Aorta (tissue), 4 donors: ENCODE results near the gene MRPS23. TPM values are rescaled to one million over a fixed set of nuclear protein-coding genes. Genes with fewer than 3 reads are reported as not detected.

Experiments used
- polyA plus RNA-seq, 2 donors: library from polyadenylated mRNA; stranded (reverse); fragments of 200-250 nt; gene quantifications; one replicate each; pipeline ENCODE4 v1.2.3, GENCODE V29; 2013
- total RNA-seq, 2 donors: library from RNA; stranded (reverse); fragmentation: NEBNext Ultra II Directional; extraction: Animal tissue kit (Norgen Biotek cat#: 25700); gene quantifications; one replicate each; pipeline ENCODE4 v1.2.1, GENCODE V29; 2021
- donor health status: healthy with polysubstance abuse.
- donor health status: Bipolar disorder and iron deficiency.
- donor health status: DM: no; HTN: no; CAD: no.
- donor health status: DM: yes; HTN: yes; CAD: no.

MRPS23 gene
- total and polyA plus RNA-seq, 4 donors, result 21.6 to 39.9 (median 22.7) TPM

Other genes starting within 250 kb of the MRPS23 start
- gene CCDC182, start 104.7 kb downstream of the MRPS23 start, total RNA-seq, result not detected
- gene CCDC182, start 104.7 kb downstream of the MRPS23 start, polyA plus RNA-seq, result not detected
- gene CUEDC1, start 105.4 kb upstream of the MRPS23 start, total RNA-seq, result 10 to 100 TPM; 42.9 to 43.6 TPM
- 10 to 100 TPM; 25.4 to 26.7 TPM for gene CUEDC1, start 105.4 kb upstream of the MRPS23 start, polyA plus RNA-seq
- gene VEZF1, start 138.2 kb upstream of the MRPS23 start, total RNA-seq, result 10 to 100 TPM; 57.3 to 59.8 TPM
- 10 to 100 TPM; 21.2 to 27.7 TPM for gene VEZF1, start 138.2 kb upstream of the MRPS23 start, polyA plus RNA-seq
- 100 to 1,000 TPM; 138 to 147 TPM for gene SRSF1, start 157.2 kb upstream of the MRPS23 start, total RNA-seq
- 100 to 1,000 TPM in 1 of 2 donors, 10 to 100 TPM in 1; 84.5 to 102 TPM for gene SRSF1, start 157.2 kb upstream of the MRPS23 start, polyA plus RNA-seq
- 10 to 100 TPM; 29.3 to 35.7 TPM for gene DYNLL2, start 233.4 kb upstream of the MRPS23 start, total RNA-seq
- 10 to 100 TPM; 17.5 to 56.0 TPM for gene DYNLL2, start 233.4 kb upstream of the MRPS23 start, polyA plus RNA-seq